ENCODE measurements around the gene CCDC184.

- TF ChIP-seq CTCF (IDR thresholded peaks at IDR 0.05; ENCODE audit: poor library complexity) = no peak
- TF ChIP-seq EZH2 (IDR thresholded peaks at IDR 0.05; ENCODE audit: borderline replicate concordance) = no peak
- no peak for TF ChIP-seq EZH2phosphoT487 (IDR thresholded peaks at IDR 0.05; ENCODE audit: low read depth, severe bottlenecking, unreplicated experiment)
Measured at GRCh38 chr12:48185181-48185919, 1.9 kb downstream of the CCDC184 start.
